ENCODE data around the gene NAIF1.

Gene NAIF1

DNA sequence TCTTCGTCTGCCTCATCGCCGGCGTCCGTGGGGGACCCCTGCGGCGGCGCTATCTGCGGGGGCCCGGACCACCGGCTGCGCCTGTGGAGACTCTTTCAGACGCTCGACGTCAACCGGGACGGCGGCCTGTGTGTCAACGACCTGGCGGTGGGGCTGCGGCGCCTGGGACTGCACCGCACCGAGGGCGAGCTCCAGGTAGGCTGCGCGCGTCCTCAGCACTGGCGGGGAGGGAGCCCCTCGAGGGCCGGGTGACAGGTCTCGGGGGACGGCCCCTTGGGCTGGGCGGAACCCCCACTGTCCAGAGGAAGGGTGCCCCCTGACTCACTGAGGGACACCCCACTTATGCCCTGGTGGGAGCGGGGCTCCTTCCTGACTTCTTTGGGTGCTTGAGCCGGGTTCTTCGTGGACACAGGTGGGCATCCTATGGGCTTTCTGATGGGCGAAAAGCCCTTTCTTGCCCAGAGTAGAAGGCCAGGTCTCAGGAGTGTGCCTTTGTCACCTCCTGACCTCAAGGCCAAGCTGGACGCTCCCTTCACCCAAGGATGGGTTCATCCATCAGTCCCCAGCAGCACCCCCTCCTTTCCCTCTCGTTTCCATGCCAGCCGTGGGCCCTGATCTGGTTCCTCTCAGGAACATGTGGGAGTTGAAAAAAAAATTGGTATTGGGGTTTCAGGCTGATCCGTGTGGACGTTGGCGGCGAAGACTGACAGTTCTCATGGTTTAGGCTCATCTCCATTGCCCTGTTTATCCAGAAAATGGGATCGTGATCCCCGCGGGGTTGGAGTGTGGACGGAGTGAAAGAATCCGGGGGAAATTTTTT is 1.5 kb upstream of the NAIF1 start:
- H3K27ac Mint-ChIP-seq, result peak overlapping the region; percentile 90 to 92 (median 92)
- TF ChIP-seq, protein P1, sequence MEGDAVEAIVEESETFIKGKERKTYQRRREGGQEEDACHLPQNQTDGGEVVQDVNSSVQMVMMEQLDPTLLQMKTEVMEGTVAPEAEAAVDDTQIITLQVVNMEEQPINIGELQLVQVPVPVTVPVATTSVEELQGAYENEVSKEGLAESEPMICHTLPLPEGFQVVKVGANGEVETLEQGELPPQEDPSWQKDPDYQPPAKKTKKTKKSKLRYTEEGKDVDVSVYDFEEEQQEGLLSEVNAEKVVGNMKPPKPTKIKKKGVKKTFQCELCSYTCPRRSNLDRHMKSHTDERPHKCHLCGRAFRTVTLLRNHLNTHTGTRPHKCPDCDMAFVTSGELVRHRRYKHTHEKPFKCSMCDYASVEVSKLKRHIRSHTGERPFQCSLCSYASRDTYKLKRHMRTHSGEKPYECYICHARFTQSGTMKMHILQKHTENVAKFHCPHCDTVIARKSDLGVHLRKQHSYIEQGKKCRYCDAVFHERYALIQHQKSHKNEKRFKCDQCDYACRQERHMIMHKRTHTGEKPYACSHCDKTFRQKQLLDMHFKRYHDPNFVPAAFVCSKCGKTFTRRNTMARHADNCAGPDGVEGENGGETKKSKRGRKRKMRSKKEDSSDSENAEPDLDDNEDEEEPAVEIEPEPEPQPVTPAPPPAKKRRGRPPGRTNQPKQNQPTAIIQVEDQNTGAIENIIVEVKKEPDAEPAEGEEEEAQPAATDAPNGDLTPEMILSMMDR (IDR thresholded peaks at IDR 0.05; ENCODE audit: unreplicated experiment in 3 of 3), result no peak
- H3K36me3 Mint-ChIP-seq (ENCODE audit: low read depth), result peaks cover 6% of the 10 kb centered on the region

DNA sequence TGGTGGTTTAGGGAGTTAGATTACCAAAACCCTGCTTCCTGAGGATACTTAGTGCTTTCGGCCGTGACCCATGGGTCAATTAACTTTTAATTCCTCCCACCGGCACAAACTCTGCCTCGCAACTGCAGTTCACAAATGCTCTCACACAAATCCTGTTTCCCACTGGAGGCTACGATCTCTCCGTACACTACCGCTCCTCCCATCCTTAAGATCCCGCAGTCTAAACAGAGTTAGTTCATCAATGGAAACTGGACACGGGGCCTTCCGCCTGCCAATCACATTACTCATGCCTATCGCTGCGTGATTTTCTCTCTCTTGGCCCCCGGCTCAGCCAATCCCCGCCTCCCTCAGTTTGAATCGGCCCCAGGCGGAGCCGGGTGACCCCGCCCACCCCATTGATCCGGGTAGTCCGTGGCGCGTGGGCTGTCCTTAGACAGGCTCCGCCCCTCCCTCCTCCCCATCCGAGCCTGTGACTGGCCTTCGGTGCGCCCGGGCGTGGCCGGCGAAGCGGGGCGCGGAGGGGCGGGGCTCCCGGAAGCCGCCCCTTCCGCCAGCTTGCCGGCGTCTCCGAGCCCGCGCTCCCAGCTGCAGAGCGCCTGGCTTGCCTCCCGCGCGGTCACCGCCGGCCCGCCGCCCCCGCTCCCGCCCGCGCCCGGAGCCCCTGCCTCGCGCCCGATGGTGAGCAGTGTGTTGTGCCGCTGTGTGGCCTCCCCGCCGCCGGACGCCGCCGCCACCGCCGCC is 695 bp upstream of the NAIF1 start, which contains the start of gene SLC25A25:
Gene SLC25A25, plus strand, starts transcription at position 588 of the 741 bp plus-strand sequence. Its CDS starts 88 bp downstream, at position 676.
- TF ChIP-seq, protein P1 (IDR thresholded peaks at IDR 0.05; ENCODE audit: unreplicated experiment in 3 of 3), result no peak
- peak within 1 kb of the TSS; percentile 90 to 92 (median 92) for H3K27ac Mint-ChIP-seq
- peak within 1 kb of the TSS; percentile 88 to 97 (median 94) for H3K4me3 Mint-ChIP-seq
- H3K4me1 Mint-ChIP-seq, result peaks cover 34% of the 10 kb centered on the region
- H3K27me3 Mint-ChIP-seq (ENCODE audit: low read depth), result no peaks in the 10 kb centered on the region
- no peaks in the 10 kb centered on the region for H3K9me3 Mint-ChIP-seq
- peaks cover 9% of the 10 kb centered on the region for H3K36me3 Mint-ChIP-seq (ENCODE audit: low read depth)

More for the DNA sequence above, 1.5 kb upstream of the NAIF1 start:
- Mint-ChIP-seq H3K27me3 (ENCODE audit: low read depth) (no peaks in the 10 kb centered on the region), H3K4me1 (peaks cover 41% of the 10 kb centered on the region), H3K9me3 (no peaks in the 10 kb centered on the region), H3K4me3 (peak overlapping the region; percentile 88 to 97 (median 94))

DNA sequence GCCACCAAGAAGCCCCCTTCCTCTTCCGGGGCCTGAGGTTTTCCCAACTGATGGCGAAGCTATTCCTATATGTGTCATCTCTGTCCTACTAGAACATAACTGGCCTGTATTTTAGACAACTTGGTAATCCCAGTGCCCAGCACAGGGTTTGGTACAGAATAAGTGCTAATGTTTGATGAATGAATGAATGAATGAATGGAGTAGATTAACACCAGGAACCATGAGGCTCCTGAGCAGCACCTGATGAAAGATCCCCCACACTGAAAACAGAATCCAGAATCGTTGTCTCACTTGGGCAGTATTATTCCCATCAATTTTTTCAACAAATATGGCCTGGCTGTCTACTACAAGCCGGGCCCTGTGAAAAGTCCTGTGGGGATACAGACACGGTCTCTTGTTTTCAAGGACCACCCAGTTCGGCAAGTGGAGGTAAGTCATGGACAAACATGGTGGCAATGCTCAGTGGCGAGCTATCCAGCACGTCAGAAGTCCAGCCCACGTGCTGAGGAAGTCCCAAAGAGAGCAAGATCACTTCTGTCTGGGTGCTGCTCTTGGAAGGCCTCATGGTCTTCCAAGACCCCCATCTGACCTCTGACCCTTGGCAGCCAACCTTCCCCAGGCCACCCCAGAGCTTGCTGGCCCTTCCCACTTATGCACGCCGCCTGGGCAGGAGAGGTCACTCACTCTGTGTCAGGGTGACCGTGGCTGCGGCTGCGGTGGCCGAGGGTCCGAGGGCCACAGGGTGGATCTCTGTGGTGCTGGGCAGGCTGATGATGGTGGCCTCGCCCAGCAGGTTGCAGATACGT is 1.0 kb downstream of the NAIF1 start:
- TF ChIP-seq, protein P1 (IDR thresholded peaks at IDR 0.05; ENCODE audit: unreplicated experiment in 3 of 3), result no peak
- Mint-ChIP-seq H3K27ac (peak overlapping the region; percentile 53 to 88 (median 76)), H3K4me3 (peak overlapping the region; percentile 60 to 78 (median 70)), H3K36me3 (ENCODE audit: low read depth) (peaks cover 21% of the 10 kb centered on the region), H3K9me3 (no peaks in the 10 kb centered on the region), H3K27me3 (ENCODE audit: low read depth) (no peaks in the 10 kb centered on the region), H3K4me1 (peaks cover 24% of the 10 kb centered on the region)

DNA sequence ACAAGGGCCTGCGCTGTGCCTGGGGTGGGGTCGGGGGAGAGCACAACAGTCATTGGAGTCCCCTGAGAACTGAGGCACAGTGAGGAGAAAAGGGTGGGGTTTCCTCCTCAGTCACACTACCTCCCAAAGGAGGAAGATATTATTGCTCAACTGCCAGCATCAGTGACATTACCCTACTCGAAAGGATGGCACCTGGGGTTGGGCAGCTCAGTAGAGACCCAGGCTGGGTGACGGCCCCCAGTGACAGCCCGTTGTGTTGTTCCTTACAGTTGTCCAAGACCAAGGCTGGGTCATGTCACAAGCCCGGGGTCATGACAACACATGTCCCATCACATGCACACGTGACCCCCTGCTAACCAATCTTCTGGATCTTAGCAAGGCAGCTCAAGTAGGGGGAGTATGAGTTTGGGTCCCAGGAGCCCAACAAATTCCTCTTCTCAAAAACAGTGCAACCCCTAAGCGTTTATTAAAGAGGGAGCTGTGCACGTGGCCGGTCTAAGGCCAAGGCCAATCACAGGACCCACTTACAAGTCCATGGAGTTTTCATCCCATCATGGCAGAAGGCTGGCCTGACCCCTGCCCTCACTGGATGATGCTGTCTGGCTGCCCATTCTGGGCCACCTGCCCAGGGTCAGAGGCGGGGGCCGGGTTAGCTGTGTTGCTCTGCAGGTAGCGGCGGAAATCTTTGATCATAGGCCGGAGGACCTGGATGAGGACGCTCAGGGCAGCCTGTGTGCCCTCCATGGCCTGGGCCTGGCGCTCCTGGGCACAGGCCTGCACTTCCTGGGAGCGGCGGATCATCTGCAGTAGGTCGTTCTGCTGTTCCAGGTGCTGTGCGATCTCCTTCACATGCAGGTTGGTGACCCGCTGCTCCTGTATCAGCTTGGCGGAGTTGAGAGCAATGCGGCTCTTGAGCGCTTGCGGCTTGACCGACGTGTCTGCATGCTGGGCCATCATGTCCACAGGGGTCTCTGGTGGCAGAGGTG is 4.0 kb downstream of the NAIF1 start:
- Mint-ChIP-seq H3K27me3 (ENCODE audit: low read depth) (no peaks in the 10 kb centered on the region), H3K9me3 (no peaks in the 10 kb centered on the region), H3K36me3 (ENCODE audit: low read depth) (peaks cover 21% of the 10 kb centered on the region), H3K4me3 (no peak overlapping the region), H3K27ac (no peak overlapping the region), H3K4me1 (peaks cover 13% of the 10 kb centered on the region)
- TF ChIP-seq, protein P1 (IDR thresholded peaks at IDR 0.05; ENCODE audit: unreplicated experiment in 3 of 3), result no peak

DNA sequence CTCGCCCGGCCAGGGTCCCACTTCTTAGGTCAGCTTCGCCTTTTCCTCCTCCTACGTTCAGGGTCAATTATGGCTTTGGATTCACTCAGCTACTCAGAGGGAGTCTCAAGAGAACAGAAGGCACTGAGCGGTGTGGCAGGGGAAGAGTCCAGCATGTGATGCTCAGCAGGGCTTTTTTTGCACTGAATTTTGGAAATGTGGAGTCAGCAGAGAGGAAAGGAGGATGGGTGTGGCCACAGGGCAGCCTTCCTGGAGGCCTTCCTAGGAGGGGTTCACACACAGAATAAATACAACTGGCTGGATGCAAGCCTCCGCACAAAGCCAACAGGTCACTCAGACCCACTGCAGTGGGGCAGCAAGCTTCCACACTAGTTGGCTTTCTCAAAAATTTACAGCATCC is 4.8 kb downstream of the NAIF1 start:
- peaks cover 17% of the 10 kb centered on the region for H3K4me1 Mint-ChIP-seq
- H3K27ac Mint-ChIP-seq, result peak overlapping the region in 2 of 3 experiments; percentile 3 to 22
- no peaks in the 10 kb centered on the region for H3K27me3 Mint-ChIP-seq (ENCODE audit: low read depth)
- TF ChIP-seq, protein P1 (IDR thresholded peaks at IDR 0.05; ENCODE audit: unreplicated experiment in 3 of 3), result no peak
- H3K9me3 Mint-ChIP-seq, result no peaks in the 10 kb centered on the region
- peak overlapping the region in 1 of 3 experiments; percentile 43 for H3K4me3 Mint-ChIP-seq
- peaks cover 21% of the 10 kb centered on the region for H3K36me3 Mint-ChIP-seq (ENCODE audit: low read depth)
